Measurements from ENCODE around the gene RARS1. TPM values are rescaled to one million over a fixed set of nuclear protein-coding genes. Genes with fewer than 3 reads are reported as not detected.

RARS1 gene
- total RNA-seq, result 220 and 243 TPM in 2 replicates

DNA sequence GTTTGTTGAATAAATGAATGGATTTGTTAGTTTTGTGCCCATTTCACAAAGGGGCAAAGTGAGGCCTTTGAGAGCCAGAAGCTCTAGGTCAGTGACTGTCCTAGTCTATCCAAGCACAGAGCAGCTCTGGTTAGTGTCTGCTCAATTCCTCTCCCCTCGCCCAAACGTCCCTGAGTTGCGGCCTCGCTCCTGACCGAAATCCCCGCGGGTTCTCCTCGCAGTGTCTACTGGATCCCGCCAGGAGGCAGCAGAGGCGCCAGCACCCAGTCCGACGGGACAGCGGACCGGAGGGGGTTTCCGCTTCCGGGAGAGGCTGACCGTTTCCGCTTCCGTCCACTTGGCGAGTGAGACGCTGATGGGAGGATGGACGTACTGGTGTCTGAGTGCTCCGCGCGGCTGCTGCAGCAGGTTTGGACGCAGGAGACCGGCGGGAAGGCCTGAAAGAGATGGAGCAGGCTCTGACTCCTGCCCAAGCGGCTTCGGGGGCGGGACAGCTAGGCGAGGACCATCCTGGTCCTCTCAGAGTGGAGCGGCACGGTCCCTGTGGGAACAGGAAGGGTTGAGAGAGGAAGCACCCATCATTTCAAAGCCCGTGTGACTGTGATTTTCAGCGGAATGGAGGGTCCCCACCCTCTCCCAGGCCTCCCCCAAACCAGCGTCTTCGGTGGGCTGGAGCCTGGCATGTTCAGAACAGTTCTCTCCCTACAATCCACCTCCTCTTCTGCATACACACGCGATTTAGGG is at the start of gene RARS1:
Gene RARS1, plus strand, starts transcription at position 336 of the 744 bp plus-strand sequence. Its CDS starts 28 bp downstream, at position 364.

DNA sequence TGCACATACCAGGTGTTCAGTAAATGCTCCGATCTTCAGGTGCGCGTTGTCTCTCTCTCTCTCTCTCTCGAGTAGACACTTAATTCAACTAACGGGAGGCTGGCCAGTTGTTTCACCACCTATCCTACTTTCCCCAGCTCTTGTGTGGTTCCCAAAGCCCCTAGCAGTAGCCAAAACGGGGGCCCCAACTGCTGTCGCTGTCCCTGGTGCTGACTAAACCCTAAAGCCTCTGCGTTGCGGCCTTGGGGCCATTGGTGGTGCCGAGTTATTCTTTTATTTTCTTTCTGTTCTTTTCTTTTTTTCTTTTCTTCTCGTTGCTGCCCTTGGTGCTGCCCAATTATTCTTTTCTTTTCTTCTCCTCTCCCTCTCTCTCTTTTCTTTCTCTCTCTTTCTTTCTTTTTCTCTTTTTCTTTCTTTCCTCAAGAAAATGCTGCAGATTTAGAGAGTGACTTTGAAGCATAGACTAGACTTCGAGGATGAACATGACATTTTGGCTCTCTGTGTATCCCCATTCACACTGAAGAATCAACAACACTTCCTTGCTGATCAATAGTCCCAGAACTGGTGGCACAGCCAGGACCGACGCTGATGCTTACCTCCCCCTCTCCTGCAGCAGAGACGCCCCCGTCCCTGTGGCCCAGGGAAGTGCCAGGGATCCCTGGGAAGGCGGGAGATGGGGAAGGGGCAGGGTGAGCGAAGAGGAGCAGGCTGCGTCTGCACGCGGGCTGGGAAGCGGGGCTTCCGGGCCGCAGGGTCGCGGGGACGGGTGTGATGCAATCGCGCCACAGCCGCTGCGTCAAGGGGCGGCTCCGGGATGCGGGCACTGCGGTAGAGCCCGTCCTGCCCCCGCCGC is 42.5 kb downstream of the RARS1 start, which contains the start of gene FBLL1:
Gene FBLL1, plus strand, starts transcription at position 785 of the 853 bp plus-strand sequence. CDS start 200 bp downstream, outside the sequence.

Other genes starting within 250 kb of the RARS1 start
- 1.2 and 7.0 TPM in 2 replicates for gene WWC1, start 194.8 kb upstream of the RARS1 start, total RNA-seq
- 0.30 and 1.1 TPM in 2 replicates for gene FBLL1, start 42.8 kb downstream of the RARS1 start, total RNA-seq
- 50.2 and 61.7 TPM in 2 replicates for gene PANK3, start 92.9 kb downstream of the RARS1 start, total RNA-seq